Gastrocnemius medialis (tissue), 4 donors: ENCODE measurements around the gene ATF6B.

Source experiments
- POLR2A ChIP-seq, 2 donors: fragments of 450-650 bp; IDR thresholded peaks; one replicate each; pipeline ENCODE4 v1.6.1; 2017; ENCODE audit warnings: antibody characterized with exemption in 2 of 2, mild to moderate bottlenecking in 2 of 2, moderate library complexity in 2 of 2
- TF ChIP-seq, protein P1 (sequence below), 5 experiments: fragments of 450-650 bp in 3 of 5; fragments of 200-600 bp in 2 of 5; sonication (generic) in 2 of 5; IDR thresholded peaks in 4 of 5; conservative IDR thresholded peaks in 1 of 5; 1 replicate in 4 of 5; 2 replicates in 1 of 5; pipeline ENCODE4 v1.5.1; 2016 to 2019; ENCODE audit warnings: antibody characterized with exemption in 5 of 5, mild to moderate bottlenecking in 3 of 5, moderate library complexity in 3 of 5

DNA sequence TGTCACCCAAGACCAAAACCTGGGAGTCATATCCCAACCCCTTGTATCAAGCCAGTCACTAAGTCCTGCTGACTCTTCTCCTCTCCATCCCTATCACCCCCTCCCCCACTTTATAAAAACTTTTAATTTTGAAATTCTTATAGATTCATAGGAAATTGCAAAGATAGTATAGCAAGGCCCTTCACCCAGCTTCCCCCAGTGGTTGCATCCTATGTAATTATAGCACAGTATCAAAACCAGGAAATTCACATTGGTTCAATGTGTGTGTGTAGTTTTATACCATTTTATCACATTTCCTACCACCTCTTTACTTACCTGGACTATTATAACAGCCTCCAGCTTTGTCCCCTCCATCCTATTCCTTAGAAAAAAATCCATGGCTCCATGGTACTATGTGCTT lies 30.0 kb upstream of the ATF6B start:
- TF ChIP-seq, protein P1, sequence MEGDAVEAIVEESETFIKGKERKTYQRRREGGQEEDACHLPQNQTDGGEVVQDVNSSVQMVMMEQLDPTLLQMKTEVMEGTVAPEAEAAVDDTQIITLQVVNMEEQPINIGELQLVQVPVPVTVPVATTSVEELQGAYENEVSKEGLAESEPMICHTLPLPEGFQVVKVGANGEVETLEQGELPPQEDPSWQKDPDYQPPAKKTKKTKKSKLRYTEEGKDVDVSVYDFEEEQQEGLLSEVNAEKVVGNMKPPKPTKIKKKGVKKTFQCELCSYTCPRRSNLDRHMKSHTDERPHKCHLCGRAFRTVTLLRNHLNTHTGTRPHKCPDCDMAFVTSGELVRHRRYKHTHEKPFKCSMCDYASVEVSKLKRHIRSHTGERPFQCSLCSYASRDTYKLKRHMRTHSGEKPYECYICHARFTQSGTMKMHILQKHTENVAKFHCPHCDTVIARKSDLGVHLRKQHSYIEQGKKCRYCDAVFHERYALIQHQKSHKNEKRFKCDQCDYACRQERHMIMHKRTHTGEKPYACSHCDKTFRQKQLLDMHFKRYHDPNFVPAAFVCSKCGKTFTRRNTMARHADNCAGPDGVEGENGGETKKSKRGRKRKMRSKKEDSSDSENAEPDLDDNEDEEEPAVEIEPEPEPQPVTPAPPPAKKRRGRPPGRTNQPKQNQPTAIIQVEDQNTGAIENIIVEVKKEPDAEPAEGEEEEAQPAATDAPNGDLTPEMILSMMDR (IDR thresholded peaks at IDR 0.05 in 4 of 5, conservative IDR thresholded peaks at IDR 0.05 in 1 of 5), result no peak
- TF ChIP-seq POLR2A (IDR thresholded peaks at IDR 0.05), result no peak
